Sciatic nerve (tissue), 2 donors: ENCODE results near the gene C1orf226. TPM values are rescaled to one million over a fixed set of nuclear protein-coding genes. Genes with fewer than 3 reads are reported as not detected.

Experiments used
- ATAC-seq: fragments of 200-7000 bp; cut with Tn5 transposase; one replicate; pipeline ENCODE4 v1.9.1; 2020; ENCODE audit warnings: mild to moderate bottlenecking, moderate library complexity
- DNase-seq: peaks from one replicate; pipeline ENCODE4 v3.0.0-alpha.2; 2020; ENCODE audit warnings: low spot score
- intact Hi-C: fragments of 100-400 bp; cut with DNase I; formaldehyde crosslinking; loops from one replicate; pipeline ENCODE4 v1.14.2; 2022
- total RNA-seq: library from RNA; stranded (reverse); fragmentation: NEBNext Ultra II Directional; extraction: Animal tissue kit (Norgen Biotek cat#: 25700); gene quantifications from one replicate; pipeline ENCODE4 v1.2.1, GENCODE V29; 2021
- donor health status: DM: no; HTN: no; CAD: no.
- donor health status: DM: no; HTN: no; CAD: no.

The C1orf226 gene
- total RNA-seq, 1 donor from 2014 or later: 13.0 TPM

DNA sequence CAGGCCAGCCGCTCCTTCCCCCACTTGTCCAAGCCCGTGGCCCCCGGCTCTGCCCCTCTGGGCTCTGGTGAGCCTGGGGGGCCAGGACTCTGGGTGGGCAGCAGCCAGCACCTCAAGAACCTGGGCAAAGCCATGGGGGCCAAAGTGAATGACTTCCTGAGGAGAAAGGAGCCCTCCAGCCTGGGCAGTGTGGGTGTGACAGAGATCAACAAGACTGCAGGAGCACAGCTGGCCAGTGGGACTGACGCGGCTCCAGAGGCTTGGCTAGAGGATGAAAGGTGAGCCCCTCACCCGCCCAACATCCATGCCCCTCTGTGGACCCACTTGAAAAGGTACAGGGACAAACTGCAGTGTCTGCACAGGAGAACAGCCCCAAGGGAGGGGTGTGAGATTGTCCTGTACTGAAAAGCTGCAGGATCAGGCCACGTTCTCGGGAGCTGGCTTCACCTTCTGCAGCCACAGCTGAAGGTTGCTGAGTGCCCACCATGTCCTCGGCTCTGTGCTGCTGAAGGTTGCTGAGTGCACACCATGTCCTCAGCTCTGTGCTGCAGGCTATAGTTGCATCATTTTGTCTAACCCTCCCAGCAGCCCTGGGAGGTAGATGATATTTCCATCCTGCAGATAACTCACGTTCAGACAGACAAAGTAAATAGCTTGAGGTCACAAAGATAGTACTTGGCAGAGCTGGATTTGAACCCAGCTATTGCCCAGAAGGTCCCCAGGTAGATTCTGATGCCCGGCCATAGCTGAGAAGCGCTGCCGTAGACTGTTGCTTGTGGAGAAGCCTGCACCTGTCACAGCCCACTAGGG lies 618 bp downstream of the C1orf226 start:
- ATAC-seq (no peak), DNase-seq (no peak)
- intact Hi-C loops: no loop called here

- DNase-seq (no peak), ATAC-seq (no peak)
- intact Hi-C loops: no loop called here
Measured at GRCh38 chr1:162383091-162383490, 1.6 kb downstream of the C1orf226 start.

DNA sequence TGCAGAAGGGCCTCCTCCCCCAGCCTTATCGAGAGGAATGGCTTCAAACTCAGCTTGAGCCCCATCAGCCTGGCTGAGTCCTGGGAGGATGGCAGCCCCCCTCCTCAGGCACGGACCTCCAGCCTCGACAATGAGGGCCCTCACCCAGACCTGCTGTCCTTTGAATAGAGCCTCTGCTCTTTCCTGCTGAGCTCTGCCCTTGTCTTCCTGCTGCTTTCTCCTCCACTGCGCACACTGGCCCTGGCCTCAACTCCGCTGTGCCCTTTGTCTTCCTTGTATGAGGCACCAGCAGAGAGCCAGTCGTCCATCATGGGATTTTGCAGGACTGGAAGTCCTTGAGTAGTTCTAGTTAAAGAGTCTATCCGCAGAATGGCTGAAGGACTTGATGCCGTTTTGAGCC lies 2.0 kb downstream of the C1orf226 start:
- ATAC-seq: no peak
- no peak for DNase-seq
- intact Hi-C loops: no loop called here

GRCh38 chr1:162384116-162384515 lies 2.6 kb downstream of the C1orf226 start:
- intact Hi-C loops: no loop called here
- no peak for ATAC-seq
- no peak for DNase-seq

DNA sequence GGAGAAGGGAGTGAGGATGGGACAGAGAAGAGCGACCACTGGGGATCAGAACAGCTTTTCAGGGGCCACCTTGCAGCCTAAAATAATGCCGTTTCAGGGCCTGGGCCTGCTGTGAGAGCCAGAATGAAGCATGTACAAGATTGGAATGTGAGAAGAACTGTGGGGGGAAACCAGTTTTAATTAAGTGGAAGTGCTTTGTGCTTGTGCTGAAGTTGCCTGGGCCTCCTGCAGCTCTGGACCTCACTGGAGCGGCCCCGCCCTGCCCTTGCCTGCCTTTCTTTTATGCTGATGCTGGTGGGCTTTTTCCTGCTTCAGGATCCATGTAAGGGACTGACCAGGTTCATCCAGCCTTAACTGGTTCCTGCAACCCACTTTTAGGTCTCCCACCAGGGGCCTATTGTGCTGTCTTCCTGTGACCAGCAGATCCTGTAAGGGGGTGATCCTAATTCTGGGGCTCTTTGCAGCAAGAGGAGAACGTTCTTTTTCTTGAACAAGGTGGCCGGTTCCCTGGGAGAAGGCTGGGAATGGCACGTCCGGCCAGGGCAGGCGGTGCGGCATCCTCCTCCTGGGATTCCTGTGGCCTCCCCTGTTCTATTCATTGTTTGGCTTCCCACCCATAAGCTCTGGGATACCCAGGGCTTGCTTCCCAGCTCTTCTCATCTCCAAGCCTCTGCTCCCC lies 3.2 kb downstream of the C1orf226 start:
- intact Hi-C loops: no loop called here
- DNase-seq (no peak), ATAC-seq (no peak)

DNA sequence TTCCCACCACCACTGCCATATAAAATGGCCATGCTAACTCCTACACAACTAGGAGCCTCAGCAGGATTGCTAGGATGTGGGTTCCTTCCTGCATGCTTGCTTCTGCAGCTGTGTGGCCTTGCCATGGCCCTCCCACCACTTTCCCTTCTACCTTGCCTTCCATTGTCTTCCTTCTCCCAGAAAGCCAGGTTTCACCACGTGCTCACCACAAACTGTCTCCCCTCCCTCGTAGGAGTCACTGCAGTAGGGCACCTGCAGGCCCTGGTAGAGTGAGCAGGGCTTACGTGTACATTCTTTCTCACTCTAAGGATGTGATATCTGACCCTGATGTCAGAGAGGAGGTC lies 3.7 kb downstream of the C1orf226 start:
- intact Hi-C loops: no loop called here
- ATAC-seq: no peak
- no peak for DNase-seq

DNA sequence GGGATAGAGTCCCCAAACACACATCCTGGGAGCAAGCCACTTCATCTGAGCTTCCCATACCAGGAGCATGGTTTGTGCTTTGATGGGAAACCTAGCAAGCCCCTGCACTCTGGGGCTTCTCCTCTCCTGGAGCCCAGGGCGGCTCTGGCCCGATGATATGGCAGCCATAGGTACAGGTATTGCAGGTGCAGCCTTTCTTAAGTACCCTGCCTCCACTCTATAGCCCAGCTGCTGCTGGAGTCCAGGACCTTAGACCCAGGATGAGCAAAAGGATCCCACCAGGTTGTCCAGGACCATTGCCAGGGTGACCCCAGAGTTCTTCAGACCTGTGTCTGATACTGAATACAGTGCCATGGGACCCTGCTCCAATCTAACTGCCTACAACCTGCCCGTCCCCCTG lies 4.2 kb downstream of the C1orf226 start:
- no peak for DNase-seq
- intact Hi-C loops: no loop called here
- no peak for ATAC-seq

DNA sequence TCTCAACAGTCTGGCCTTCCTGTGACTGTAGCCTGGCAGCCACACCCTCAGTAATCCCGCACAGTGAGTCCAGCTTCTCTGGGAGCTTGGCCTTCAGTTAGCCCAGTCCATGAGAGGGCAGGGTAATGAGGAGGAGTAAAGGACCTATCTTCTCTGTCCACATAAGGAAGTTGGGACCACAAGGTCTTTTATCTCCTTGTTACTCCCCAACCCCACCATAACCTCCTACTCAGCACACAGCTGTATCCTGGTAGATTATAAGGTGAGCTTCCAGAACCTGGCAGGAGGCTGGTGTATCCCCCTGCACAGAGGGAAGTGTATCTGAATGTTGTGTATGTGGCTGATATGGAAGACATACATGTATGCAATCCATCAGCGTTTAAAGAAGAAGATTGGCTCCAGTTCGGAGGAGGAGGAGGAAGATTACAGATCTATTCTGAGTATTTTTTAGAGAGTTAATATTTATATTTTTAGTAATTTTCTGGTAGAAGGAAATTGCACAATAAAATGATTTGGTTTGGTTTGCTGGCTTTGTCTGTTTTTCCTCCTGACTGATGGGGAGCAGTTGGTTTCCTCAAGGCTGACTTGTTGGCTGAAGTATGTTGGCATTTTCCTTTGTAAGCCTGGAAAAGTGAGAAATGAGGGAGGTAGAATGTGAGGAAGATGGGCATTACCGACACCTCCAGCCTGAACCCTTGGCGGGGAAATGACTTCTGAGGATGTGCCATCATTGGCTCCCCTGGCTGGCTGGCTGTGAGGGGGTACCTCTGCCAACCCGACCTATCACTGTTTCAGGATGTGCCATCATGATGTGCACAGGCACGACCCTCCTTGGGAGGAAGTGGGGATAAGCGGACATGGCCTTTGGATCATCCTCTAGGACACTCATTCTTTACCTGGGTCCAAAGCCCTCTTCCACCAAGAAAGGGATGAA lies 5.0 kb downstream of the C1orf226 start:
- intact Hi-C loops: no loop called here
- DNase-seq: no peak
- ATAC-seq: no peak

DNA sequence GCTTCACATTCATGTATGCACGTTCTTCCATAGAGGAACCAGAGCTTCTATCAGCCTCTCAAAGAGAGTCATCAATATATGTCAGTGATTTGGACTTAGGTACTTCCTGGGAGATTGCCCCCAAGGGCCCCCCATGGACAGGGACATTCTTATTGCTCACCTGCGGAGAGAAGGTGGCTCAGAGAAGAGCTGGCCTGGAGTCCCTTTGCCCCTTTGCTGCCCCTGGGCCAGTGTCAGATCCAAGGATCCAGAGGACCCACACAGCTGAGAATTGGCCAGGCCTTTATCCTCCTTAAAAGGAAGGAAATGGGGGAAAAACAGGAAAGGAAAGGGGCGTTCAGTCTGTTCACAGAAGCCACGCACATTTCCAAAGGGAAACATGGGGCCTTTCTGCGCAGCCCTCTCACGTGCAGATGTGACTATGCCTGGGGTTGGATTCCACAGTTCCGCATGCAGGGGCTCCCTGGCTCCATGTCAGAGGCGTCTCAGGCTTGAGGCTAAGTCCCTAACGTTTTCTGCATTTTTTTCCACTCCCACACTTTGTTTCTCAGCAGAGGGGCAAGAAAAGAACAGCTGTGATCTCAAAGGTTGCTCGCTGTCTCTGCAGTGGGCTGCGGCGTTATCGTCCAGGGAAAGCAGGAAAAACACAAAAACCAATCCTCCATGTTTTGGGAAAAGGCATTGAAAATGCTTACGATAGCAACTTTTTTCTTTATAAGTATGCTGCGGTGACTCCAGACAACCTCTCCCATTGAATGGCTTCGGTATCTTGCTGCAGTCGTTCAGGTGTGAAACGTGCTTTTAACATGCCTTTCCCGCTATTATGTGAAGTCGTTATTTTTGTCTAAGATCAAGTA lies 5.9 kb downstream of the C1orf226 start:
- intact Hi-C loops: no loop called here
- no peak for DNase-seq
- ATAC-seq: no peak

DNA sequence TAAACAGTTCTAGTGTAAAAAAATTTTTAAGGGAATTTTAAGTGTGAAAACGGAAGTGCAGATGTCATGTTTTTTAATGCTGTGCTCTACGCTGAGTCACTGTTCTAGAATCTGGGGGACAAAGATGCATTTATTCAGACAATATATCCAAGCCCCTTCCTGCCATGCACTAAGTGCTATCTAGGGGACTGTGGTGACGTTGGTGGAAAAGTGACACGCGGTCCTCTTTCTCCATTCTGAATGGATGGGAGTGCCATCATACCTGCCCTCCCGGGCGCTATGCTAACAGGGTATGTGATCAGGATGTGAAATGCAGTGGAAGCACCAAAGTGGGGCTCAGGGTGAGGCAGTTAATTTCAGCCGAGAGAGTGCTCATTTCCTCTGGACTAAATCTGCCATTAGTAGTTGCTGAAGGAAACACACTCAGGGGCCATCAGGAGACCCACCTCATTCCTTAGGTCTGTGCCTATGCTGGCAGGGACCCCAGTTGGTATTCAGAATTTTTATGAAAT lies 6.6 kb downstream of the C1orf226 start:
- DNase-seq (no peak), ATAC-seq (peak; percentile 34)
- intact Hi-C loops: no loop called here

GRCh38 chr1:162388615-162389014 lies 7.1 kb downstream of the C1orf226 start:
- DNase-seq: no peak
- ATAC-seq: peak; percentile 73
- intact Hi-C loops: no loop called here

DNA sequence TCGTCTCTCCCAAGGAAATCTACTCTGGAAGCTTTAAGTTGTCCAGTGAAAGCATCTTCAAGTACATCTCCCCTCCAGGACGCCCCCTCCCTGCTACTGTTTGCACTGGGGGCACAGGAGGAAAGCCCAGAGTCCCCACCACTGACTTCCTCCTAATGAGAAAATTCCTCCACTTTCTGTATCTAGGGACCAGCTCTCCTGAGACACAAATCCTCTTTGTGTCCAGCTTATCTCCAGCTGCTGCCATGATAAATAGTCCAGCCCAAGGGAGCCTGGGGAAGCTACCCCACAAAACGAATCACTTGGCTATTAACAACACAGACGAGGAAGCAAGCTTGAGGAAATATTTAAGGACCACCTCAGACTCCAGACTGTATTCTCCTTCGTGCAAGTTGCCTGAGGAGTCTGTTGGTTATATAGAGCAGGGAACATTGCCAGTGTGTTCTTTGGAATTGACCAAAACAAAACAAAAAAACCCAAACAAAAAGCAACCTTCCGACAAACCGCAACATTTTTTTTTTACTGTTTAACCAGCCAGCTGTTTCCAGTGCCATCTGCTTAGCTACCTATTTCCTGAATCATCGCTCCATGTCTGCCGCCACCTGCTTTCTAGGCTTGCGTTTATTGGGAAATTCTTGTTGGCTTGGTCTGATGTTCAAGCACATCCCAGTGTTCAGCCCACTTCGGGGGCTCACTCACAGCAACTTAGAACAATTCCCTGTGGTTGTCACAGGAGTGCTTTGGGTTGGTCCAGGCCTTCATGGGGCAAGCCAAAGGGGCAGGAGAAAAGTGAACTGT lies 7.7 kb downstream of the C1orf226 start:
- DNase-seq (no peak), ATAC-seq (no peak)
- intact Hi-C loops: no loop called here

- no peak for ATAC-seq
- intact Hi-C loops: loop anchor here (5.0 kb wide), 1 partner anchor 333 kb away; no protein-coding TSS in a partner anchor
Measured at GRCh38 chr1:162389971-162390370, 8.4 kb downstream of the C1orf226 start.

DNA sequence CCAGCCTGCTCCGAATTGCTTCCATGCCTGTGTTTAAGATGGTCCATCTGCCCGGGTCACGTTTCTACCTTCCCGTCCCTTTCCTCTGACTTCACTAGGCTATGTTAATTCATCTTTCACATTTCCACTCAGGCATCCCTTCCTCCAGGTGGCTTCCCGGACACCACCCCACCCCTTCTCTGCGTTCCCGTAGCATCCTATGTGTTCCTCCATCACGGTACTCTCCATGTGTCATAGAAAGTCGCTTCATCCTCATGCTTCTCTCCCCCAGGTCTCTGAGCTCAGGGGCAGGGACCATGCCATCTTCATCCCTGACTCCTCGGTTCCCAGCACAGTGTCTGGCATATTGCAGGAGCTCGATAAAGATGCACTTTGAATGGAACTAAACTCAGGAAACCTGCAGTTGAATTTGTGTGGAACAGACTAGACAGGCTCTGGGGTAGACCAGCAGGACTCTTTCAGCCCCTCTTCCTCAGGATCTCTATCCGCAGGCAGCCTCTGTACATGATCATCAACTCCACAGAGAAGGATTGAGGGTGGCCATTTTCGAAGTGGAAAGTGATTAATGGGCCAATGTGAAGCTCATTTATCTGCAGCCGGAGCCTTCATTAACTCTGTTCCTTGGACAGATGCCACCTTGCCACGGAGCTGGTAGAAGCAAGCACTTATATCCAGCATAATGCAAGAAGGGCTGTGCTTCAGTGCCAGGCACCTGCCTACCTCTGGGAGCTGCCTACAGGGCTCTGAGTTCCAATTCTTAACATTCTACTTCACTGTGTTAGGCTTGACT lies 9.1 kb downstream of the C1orf226 start:
- ATAC-seq (no peak), DNase-seq (no peak)
- intact Hi-C loops: loop anchor here (5.0 kb wide), 1 partner anchor 333 kb away; no protein-coding TSS in a partner anchor

More at GRCh38 chr1:162389971-162390370, 8.4 kb downstream of the C1orf226 start:
- DNase-seq: no peak

- ATAC-seq: peak; percentile 43
- DNase-seq: no peak
- intact Hi-C loops: loop anchor here (5.0 kb wide), 1 partner anchor 335 kb away; no protein-coding TSS in a partner anchor
Measured at GRCh38 chr1:162391790-162392563, 10.4 kb downstream of the C1orf226 start.
